ENCODE measurements around the gene ANGEL2.

GRCh38 chr1:213035573-213035972 is 19.9 kb upstream of the ANGEL2 start:
- TF ChIP-seq POLR2A (IDR thresholded peaks at IDR 0.05; ENCODE audit: low read length) = no peak
- TF ChIP-seq GATA1 (IDR thresholded peaks at IDR 0.05; ENCODE audit: low read depth, low read length) = no peak
